Peyer's patch (tissue), 4 donors: ENCODE results near the gene GNAL. TPM values are rescaled to one million over a fixed set of nuclear protein-coding genes. Genes with fewer than 3 reads are reported as not detected.

Experiments
- DNase-seq, 3 donors: peaks; one replicate each; pipeline ENCODE4 v3.0.0-alpha.2; 2017 to 2019
- H3K27ac ChIP-seq, 4 donors: fragments of 200-600 bp; sonication (generic); one replicate each; pipeline ENCODE4 v1.5.1; 2016 to 2019
- H3K27me3 ChIP-seq, 2 donors: fragments of 200-600 bp; sonication (generic); one replicate each; pipeline ENCODE4 v1.5.1; 2019
- H3K36me3 ChIP-seq, 3 donors: fragments of 200-600 bp; sonication (generic); one replicate each; pipeline ENCODE4 v1.5.1; 2016 to 2019
- H3K4me1 ChIP-seq, 4 donors: fragments of 200-600 bp; sonication (generic); one replicate each; pipeline ENCODE4 v1.5.1; 2016 to 2019
- H3K4me3 ChIP-seq, 4 donors: fragments of 200-600 bp; sonication (generic); 1 replicate in 3 of 4; 2 replicates in 1 of 4; pipeline ENCODE4 v1.5.1; 2016 to 2019; ENCODE audit warnings: mild to moderate bottlenecking in 1 of 4
- H3K9me3 ChIP-seq, 4 donors: fragments of 200-600 bp; sonication (generic); one replicate each; pipeline ENCODE4 v1.5.1; 2016 to 2019; ENCODE audit warnings: mild to moderate bottlenecking in 1 of 4
- CTCF ChIP-seq, 6 experiments: fragments of 450-650 bp in 4 of 6; fragments of 200-600 bp in 2 of 6; sonication (generic) in 1 of 6; IDR thresholded peaks; one replicate each; pipeline ENCODE4 v1.5.1; 2017 to 2019; ENCODE audit warnings: antibody characterized with exemption in 6 of 6, mild to moderate bottlenecking in 3 of 6, moderate library complexity in 1 of 6
- POLR2A ChIP-seq, 2 donors: fragments of 450-650 bp; IDR thresholded peaks; one replicate each; pipeline ENCODE4 v1.5.1; 2017; ENCODE audit warnings: antibody characterized with exemption in 2 of 2, mild to moderate bottlenecking in 2 of 2, moderate library complexity in 2 of 2
- total RNA-seq, 4 donors: library from RNA; depleted of rRNA; stranded (reverse); fragments of >200 nt; gene quantifications; one replicate each; pipeline ENCODE4 v1.1.0, GENCODE V29; 2016

Gene GNAL
- total RNA-seq, 4 donors from 2014 or later = 2.5 to 7.4 (median 3.6) TPM

- TF ChIP-seq POLR2A (IDR thresholded peaks at IDR 0.05) (no peak), CTCF (IDR thresholded peaks at IDR 0.05) (no peak)
- no peaks in the 10 kb centered on the region for H3K9me3 ChIP-seq
- peak in 1 of 3 donors; percentile 33 for DNase-seq
- no peaks in the 10 kb centered on the region for H3K36me3 ChIP-seq
- H3K27ac ChIP-seq = no peak overlapping the region
- H3K4me3 ChIP-seq = no peak overlapping the region
- H3K27me3 ChIP-seq = no peaks in the 10 kb centered on the region
- H3K4me1 ChIP-seq = peaks cover 0 to 30% (median 2%) of the 10 kb centered on the region in 4 donors
Observed at GRCh38 chr18:11859282-11859830, 170.3 kb downstream of the GNAL start.

- Histone ChIP-seq H3K4me1 (peaks cover 0 to 24% (median 2%) of the 10 kb centered on the region in 4 donors), H3K36me3 (no peaks in the 10 kb centered on the region), H3K4me3 (no peak overlapping the region), H3K9me3 (no peaks in the 10 kb centered on the region), H3K27ac (no peak overlapping the region), H3K27me3 (no peaks in the 10 kb centered on the region)
- peak in 1 of 3 donors; percentile 62 for DNase-seq
- TF ChIP-seq CTCF (IDR thresholded peaks at IDR 0.05) (peak in 2 of 6 experiments; percentile 14 to 18), POLR2A (IDR thresholded peaks at IDR 0.05) (no peak)
Observed at GRCh38 chr18:11859903-11860407, 170.9 kb downstream of the GNAL start.

- peaks cover 0 to 24% (median 2%) of the 10 kb centered on the region in 4 donors for H3K4me1 ChIP-seq
- DNase-seq = peak in 1 of 3 donors; percentile 43
- H3K27me3 ChIP-seq = no peaks in the 10 kb centered on the region
- H3K9me3 ChIP-seq = no peaks in the 10 kb centered on the region
- no peak for TF ChIP-seq POLR2A (IDR thresholded peaks at IDR 0.05)
- TF ChIP-seq CTCF (IDR thresholded peaks at IDR 0.05) = no peak
- H3K36me3 ChIP-seq = no peaks in the 10 kb centered on the region
- H3K4me3 ChIP-seq = no peak overlapping the region
- no peak overlapping the region for H3K27ac ChIP-seq
Observed at GRCh38 chr18:11860594-11861450, 171.8 kb downstream of the GNAL start.

- TF ChIP-seq POLR2A (IDR thresholded peaks at IDR 0.05) (no peak), CTCF (IDR thresholded peaks at IDR 0.05) (no peak)
- Histone ChIP-seq H3K9me3 (no peaks in the 10 kb centered on the region), H3K27ac (no peak overlapping the region), H3K27me3 (no peaks in the 10 kb centered on the region), H3K36me3 (no peaks in the 10 kb centered on the region), H3K4me3 (no peak overlapping the region), H3K4me1 (peaks cover 0 to 17% (median 0%) of the 10 kb centered on the region in 4 donors)
- peak in 1 of 3 donors; percentile 37 for DNase-seq
Observed at GRCh38 chr18:11861583-11862288, 172.7 kb downstream of the GNAL start.

GRCh38 chr18:11862468-11863137, 173.5 kb downstream of the GNAL start:
- no peak overlapping the region for H3K4me3 ChIP-seq

More at GRCh38 chr18:11862468-11863137, 173.5 kb downstream of the GNAL start:
- Histone ChIP-seq H3K36me3 (no peaks in the 10 kb centered on the region), H3K27ac (peak overlapping the region in 1 of 4 donors; percentile 13), H3K4me1 (peaks cover 0 to 10% (median 0%) of the 10 kb centered on the region in 4 donors), H3K27me3 (no peaks in the 10 kb centered on the region), H3K9me3 (no peaks in the 10 kb centered on the region)
- peak in 1 of 3 donors; percentile 44 for DNase-seq
- TF ChIP-seq CTCF (IDR thresholded peaks at IDR 0.05) = no peak
- TF ChIP-seq POLR2A (IDR thresholded peaks at IDR 0.05) = no peak
